Neural crest cell (in vitro differentiated cells): ENCODE measurements around the gene CSMD2. TPM values are rescaled to one million over a fixed set of nuclear protein-coding genes. Genes with fewer than 3 reads are reported as not detected.

Source experiments
- DNase-seq: peaks from one replicate; pipeline ENCODE4 v3.0.0; 2021; ENCODE audit warnings: low read depth, mixed read lengths, low spot score
- H3K27ac Mint-ChIP-seq: one replicate; pipeline ENCODE4 v1.8.0; 2021; ENCODE audit warnings: mild to moderate bottlenecking, mixed read lengths; ENCODE audit not compliant: unreplicated experiment
- H3K27me3 Mint-ChIP-seq: 2 replicates; pipeline ENCODE4 v1.8.0; 2021; ENCODE audit warnings: low read depth, mild to moderate bottlenecking, mixed read lengths
- H3K36me3 Mint-ChIP-seq: 2 replicates; pipeline ENCODE4 v1.8.0; 2021; ENCODE audit warnings: low read depth, mild to moderate bottlenecking, mixed read lengths
- H3K4me1 Mint-ChIP-seq: 2 replicates; pipeline ENCODE4 v1.8.0; 2021; ENCODE audit warnings: mixed read lengths
- H3K4me3 Mint-ChIP-seq: one replicate; pipeline ENCODE4 v1.8.0; 2021; ENCODE audit warnings: mild to moderate bottlenecking, mixed read lengths
- H3K9me3 Mint-ChIP-seq: 2 replicates; pipeline ENCODE4 v1.8.0; 2021; ENCODE audit warnings: mixed read lengths
- total RNA-seq: library from RNA; stranded (reverse); gene quantifications from 2 replicates; pipeline ENCODE4 v1.2.1, GENCODE V29; 2021
- TF ChIP-seq, protein P1 (sequence below): fragments of 200-600 bp; sonication (generic); conservative IDR thresholded peaks from 2 replicates; pipeline ENCODE4 v1.5.0; 2021; ENCODE audit warnings: antibody characterized with exemption, mild to moderate bottlenecking

Gene CSMD2
- total RNA-seq, 1 donor from 2014 or later, result 0.40 TPM

DNA sequence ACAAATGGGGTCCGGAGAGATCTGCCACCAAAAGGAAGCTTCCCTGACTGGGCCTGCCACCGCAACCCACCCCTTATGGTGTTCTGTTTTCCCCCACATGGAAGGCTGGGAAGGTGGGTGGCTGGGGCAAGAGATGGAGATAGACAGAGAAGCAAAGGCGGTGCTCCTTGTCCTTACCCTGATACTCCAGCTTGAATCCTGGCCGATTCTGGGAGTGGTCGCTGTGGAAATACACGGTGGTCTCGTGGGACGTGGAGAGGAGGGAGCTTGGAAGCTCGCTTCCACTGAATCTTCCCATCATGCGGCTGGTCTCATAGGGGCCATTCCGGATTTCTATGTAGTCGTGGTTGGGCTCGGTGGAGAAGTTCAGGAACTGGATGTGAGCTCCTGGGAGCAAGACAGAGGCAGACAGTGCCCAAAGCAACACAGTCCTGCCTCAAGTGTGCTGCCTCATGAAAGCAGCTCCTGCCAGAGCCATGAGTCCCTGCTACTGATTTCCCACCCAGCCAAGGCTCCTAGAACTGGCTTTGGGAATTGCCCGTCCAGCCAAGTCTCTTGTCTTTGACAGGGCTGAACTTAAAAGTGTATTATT is 554.1 kb downstream of the CSMD2 start:
- TF ChIP-seq, protein P1, sequence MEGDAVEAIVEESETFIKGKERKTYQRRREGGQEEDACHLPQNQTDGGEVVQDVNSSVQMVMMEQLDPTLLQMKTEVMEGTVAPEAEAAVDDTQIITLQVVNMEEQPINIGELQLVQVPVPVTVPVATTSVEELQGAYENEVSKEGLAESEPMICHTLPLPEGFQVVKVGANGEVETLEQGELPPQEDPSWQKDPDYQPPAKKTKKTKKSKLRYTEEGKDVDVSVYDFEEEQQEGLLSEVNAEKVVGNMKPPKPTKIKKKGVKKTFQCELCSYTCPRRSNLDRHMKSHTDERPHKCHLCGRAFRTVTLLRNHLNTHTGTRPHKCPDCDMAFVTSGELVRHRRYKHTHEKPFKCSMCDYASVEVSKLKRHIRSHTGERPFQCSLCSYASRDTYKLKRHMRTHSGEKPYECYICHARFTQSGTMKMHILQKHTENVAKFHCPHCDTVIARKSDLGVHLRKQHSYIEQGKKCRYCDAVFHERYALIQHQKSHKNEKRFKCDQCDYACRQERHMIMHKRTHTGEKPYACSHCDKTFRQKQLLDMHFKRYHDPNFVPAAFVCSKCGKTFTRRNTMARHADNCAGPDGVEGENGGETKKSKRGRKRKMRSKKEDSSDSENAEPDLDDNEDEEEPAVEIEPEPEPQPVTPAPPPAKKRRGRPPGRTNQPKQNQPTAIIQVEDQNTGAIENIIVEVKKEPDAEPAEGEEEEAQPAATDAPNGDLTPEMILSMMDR, result no peak
- peaks cover 26% of the 10 kb centered on the region for H3K27me3 Mint-ChIP-seq
- no peak overlapping the region for H3K27ac Mint-ChIP-seq
- no peaks in the 10 kb centered on the region for H3K36me3 Mint-ChIP-seq
- no peaks in the 10 kb centered on the region for H3K4me1 Mint-ChIP-seq
- no peaks in the 10 kb centered on the region for H3K9me3 Mint-ChIP-seq
- H3K4me3 Mint-ChIP-seq, result no peak overlapping the region
- no peak for DNase-seq

DNA sequence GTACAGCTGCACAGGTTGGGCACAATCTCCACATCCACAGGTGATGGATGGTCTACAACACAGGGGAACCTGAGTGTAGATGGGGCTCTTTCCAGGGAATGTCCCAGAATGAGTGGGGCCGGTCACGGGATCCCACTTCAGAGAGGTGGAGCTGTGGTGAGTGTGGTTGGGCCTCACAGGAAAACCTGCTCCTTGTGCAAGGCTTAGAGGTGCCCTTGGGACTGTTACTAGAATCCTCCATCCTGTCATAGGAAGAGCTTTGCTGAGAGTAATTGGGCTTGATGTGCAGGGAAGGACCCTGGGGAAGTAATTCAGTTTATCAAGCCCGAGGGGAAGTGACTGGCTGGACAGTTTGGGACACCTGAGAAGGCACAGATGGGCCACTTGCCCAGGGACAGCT is 554.6 kb downstream of the CSMD2 start:
- TF ChIP-seq, protein P1, result no peak
- H3K27ac Mint-ChIP-seq, result no peak overlapping the region
- DNase-seq, result no peak
- H3K4me3 Mint-ChIP-seq, result no peak overlapping the region
- H3K9me3 Mint-ChIP-seq, result no peaks in the 10 kb centered on the region
- no peaks in the 10 kb centered on the region for H3K36me3 Mint-ChIP-seq
- H3K4me1 Mint-ChIP-seq, result no peaks in the 10 kb centered on the region
- H3K27me3 Mint-ChIP-seq, result peaks cover 21% of the 10 kb centered on the region

- no peak overlapping the region for H3K27ac Mint-ChIP-seq
- no peak overlapping the region for H3K4me3 Mint-ChIP-seq
- H3K27me3 Mint-ChIP-seq, result peaks cover 17% of the 10 kb centered on the region
- no peak for DNase-seq
- TF ChIP-seq, protein P1, result no peak
- H3K36me3 Mint-ChIP-seq, result no peaks in the 10 kb centered on the region
- no peaks in the 10 kb centered on the region for H3K9me3 Mint-ChIP-seq
- no peaks in the 10 kb centered on the region for H3K4me1 Mint-ChIP-seq
These were observed 555.3 kb downstream of the CSMD2 start for GRCh38 chr1:33609739-33610138.

GRCh38 chr1:33608825-33609400 is 556.1 kb downstream of the CSMD2 start:
- H3K9me3 Mint-ChIP-seq, result no peaks in the 10 kb centered on the region
- no peak for DNase-seq
- peak overlapping the region; percentile 19 for H3K27ac Mint-ChIP-seq
- TF ChIP-seq, protein P1, result no peak
- H3K27me3 Mint-ChIP-seq, result peaks cover 11% of the 10 kb centered on the region
- no peaks in the 10 kb centered on the region for H3K36me3 Mint-ChIP-seq
- no peaks in the 10 kb centered on the region for H3K4me1 Mint-ChIP-seq
- H3K4me3 Mint-ChIP-seq, result no peak overlapping the region

GRCh38 chr1:33607444-33608005 is 557.5 kb downstream of the CSMD2 start:
- no peaks in the 10 kb centered on the region for H3K4me1 Mint-ChIP-seq
- H3K9me3 Mint-ChIP-seq, result no peaks in the 10 kb centered on the region
- no peaks in the 10 kb centered on the region for H3K36me3 Mint-ChIP-seq
- TF ChIP-seq, protein P1, result no peak
- no peaks in the 10 kb centered on the region for H3K27me3 Mint-ChIP-seq
- no peak overlapping the region for H3K4me3 Mint-ChIP-seq
- H3K27ac Mint-ChIP-seq, result no peak overlapping the region
- no peak for DNase-seq
